ENCODE measurements around the gene COL25A1. TPM values are rescaled to one million over a fixed set of nuclear protein-coding genes. Genes with fewer than 3 reads are reported as not detected.
"Not testable (repeated sequence)": the region's sequence is repeated elsewhere in the genome, so short reads cannot be mapped to it uniquely, and the experiment has no call there.

The COL25A1 gene
- total and polyA plus RNA-seq, 5 donors = 0.22 to 0.77 (median 0.31) TPM

DNA sequence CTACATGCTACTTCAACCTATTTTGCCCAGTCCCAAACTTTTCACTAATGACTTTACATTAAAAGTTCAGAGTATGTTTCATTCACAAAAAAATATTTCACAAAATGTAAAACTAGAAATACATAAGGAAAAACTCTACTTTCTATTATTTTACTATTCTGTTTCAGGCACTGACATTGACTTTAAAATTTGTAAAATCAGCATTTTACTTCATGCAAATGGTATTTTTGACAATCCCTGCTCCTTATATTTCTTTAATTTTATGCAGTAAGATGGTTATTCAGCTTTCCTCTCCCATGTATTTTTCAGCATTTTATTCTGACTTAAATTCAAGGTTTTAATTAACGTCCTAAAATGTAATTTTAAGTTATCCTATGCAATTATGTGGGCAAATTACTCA, 178.5 kb downstream of the COL25A1 start:
- no peaks in the 10 kb centered on the region for H3K27me3 ChIP-seq (ENCODE audit: control insufficient read depth, insufficient read depth)
- no peak overlapping the region for H3K4me3 ChIP-seq (ENCODE audit: low read length)
- no peak for DNase-seq
- H3K27ac ChIP-seq (ENCODE audit: low read length) = no peak overlapping the region
- intact Hi-C loops (cut with DNase I) = no loop called here
- H3K4me1 ChIP-seq (ENCODE audit: control insufficient read depth, insufficient read depth, low read length) = no peaks in the 10 kb centered on the region
- H3K9me3 ChIP-seq (ENCODE audit: control insufficient read depth, low read length) = no peaks in the 10 kb centered on the region
- WGBS = 90% methylated on average over 1 of the region's 1 CpG
- ATAC-seq = no peak

DNA sequence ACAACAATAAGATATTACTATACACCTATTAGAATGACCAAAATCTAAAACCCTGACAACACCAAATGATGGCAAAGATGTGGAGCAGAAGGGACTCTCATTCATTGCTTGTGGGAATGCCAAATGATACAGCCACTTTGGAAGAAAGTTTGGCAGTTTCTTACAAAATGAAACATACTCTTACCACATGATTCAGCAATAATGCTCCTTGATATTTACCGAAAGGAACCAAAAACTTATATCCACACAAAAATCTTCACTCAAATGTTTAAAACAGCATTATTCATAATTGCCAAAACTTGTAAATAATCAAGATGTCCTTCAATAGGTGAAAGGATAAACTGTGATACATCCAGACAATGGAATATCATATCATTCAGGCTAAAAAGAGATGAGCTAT, 180.9 kb downstream of the COL25A1 start:
- H3K4me3 ChIP-seq (ENCODE audit: low read length) = no peak overlapping the region
- no peaks in the 10 kb centered on the region for H3K4me1 ChIP-seq (ENCODE audit: control insufficient read depth, insufficient read depth, low read length)
- ATAC-seq (no peak), DNase-seq (no peak)
- intact Hi-C loops (cut with DNase I) = no loop called here
- WGBS = 91% methylated on average over 1 of the region's 1 CpG
- no peak overlapping the region for H3K27ac ChIP-seq (ENCODE audit: low read length)
- H3K27me3 ChIP-seq (ENCODE audit: control insufficient read depth, insufficient read depth) = no peaks in the 10 kb centered on the region
- no peaks in the 10 kb centered on the region for H3K9me3 ChIP-seq (ENCODE audit: control insufficient read depth, low read length)

DNA sequence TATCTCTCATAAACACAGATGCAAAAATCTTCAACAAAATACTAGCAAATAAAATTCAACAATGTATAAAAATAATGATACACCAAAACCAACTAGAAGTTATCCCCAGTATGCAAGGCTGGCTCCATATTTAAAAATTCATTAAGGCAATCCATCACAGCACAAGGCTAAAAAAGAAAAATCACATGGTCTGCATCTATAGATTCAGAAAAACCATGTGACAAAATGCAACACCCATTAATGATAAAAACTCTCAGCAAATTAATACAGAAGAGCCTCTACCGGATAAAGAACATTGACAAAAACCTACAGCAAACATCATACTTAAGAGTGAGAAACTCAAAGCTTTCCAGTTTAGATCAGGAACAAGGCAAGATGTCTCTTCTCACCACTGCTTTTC, 182.6 kb downstream of the COL25A1 start:
- H3K4me3 ChIP-seq (ENCODE audit: low read length) = no peak overlapping the region
- WGBS = 96% methylated on average over 1 of the region's 1 CpG
- H3K4me1 ChIP-seq (ENCODE audit: control insufficient read depth, insufficient read depth, low read length) = no peaks in the 10 kb centered on the region
- no peaks in the 10 kb centered on the region for H3K9me3 ChIP-seq (ENCODE audit: control insufficient read depth, low read length)
- DNase-seq = no peak
- H3K27ac ChIP-seq (ENCODE audit: low read length) = no peak overlapping the region
- intact Hi-C loops (cut with DNase I) = no loop called here
- no peak for ATAC-seq
- no peaks in the 10 kb centered on the region for H3K27me3 ChIP-seq (ENCODE audit: control insufficient read depth, insufficient read depth)

DNA sequence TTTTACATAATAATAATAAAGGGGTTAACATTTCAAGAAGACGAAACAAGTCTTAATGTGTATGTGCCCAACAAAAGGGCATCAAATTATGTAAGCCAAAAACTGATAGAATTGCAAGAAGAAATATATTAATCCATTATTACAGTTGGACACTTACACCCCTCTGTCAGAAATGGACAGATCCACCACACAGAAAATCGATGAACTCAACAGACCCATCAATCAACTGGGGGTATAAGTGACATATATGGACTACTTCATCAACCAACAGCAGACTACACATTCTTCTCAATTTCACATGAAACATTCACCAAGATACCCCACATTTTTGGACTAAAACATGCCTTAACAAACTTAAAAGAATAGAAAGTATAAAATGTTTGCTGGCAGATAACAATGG, 183.8 kb downstream of the COL25A1 start:
- DNase-seq (no peak), ATAC-seq (no peak)
- Histone ChIP-seq H3K27me3 (ENCODE audit: control insufficient read depth, insufficient read depth) (no peaks in the 10 kb centered on the region), H3K9me3 (ENCODE audit: control insufficient read depth, low read length) (no peaks in the 10 kb centered on the region), H3K4me3 (ENCODE audit: low read length) (no peak overlapping the region), H3K4me1 (ENCODE audit: control insufficient read depth, insufficient read depth, low read length) (no peaks in the 10 kb centered on the region), H3K27ac (ENCODE audit: low read length) (no peak overlapping the region)
- intact Hi-C loops (cut with DNase I) = no loop called here
- WGBS = 91% methylated on average over 2 of the region's 2 CpGs

DNA sequence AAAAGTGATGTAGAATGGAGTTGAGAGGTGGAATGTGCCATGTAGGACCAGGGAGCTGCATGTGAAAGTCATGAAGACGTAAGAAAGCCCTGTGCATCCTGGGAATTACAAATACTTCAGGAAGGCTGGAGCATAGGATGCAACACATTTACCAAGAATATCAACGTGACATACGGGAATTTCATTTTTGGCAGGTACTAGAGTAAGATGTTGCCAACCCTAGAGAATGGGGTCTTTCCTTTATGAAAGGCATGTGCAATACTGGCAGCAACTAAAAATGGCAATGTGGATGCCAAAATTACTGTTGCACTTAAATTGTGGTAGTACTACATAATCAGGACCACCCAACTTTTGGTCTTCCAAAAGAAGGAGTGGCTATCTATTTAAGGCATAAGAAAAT, 188.0 kb downstream of the COL25A1 start:
- no peak for ATAC-seq
- WGBS = 78% methylated on average over 3 of the region's 3 CpGs
- DNase-seq = no peak
- H3K9me3 ChIP-seq (ENCODE audit: control insufficient read depth, low read length) = no peaks in the 10 kb centered on the region
- H3K4me1 ChIP-seq (ENCODE audit: control insufficient read depth, insufficient read depth, low read length) = no peaks in the 10 kb centered on the region
- intact Hi-C loops (cut with DNase I) = no loop called here
- H3K4me3 ChIP-seq (ENCODE audit: low read length) = no peak overlapping the region
- no peak overlapping the region for H3K27ac ChIP-seq (ENCODE audit: low read length)
- no peaks in the 10 kb centered on the region for H3K27me3 ChIP-seq (ENCODE audit: control insufficient read depth, insufficient read depth)

DNA sequence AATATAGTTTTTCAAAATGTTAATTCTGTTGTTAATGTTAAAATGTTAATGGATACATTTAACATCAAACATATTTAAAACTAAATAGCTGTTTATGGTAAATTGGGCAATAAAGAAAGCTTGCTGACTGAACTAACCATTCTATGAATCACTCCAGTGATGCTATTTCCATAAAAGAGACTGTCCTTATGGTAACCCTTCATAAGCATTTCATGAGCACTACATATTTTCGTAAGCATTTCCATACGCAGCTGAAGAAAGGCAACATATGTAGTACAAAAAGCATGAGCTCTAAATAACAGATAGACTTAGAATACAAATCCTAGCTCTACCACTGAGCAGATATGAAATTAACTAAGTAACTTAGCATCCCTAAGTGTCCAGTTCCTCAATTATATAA, 188.9 kb downstream of the COL25A1 start:
- no peak overlapping the region for H3K4me3 ChIP-seq (ENCODE audit: low read length)
- intact Hi-C loops (cut with DNase I) = no loop called here
- 95% methylated on average over 2 of the region's 2 CpGs for whole genome bisulfite sequencing
- no peaks in the 10 kb centered on the region for H3K27me3 ChIP-seq (ENCODE audit: control insufficient read depth, insufficient read depth)
- no peaks in the 10 kb centered on the region for H3K4me1 ChIP-seq (ENCODE audit: control insufficient read depth, insufficient read depth, low read length)
- ATAC-seq = no peak
- no peaks in the 10 kb centered on the region for H3K9me3 ChIP-seq (ENCODE audit: control insufficient read depth, low read length)
- no peak overlapping the region for H3K27ac ChIP-seq (ENCODE audit: low read length)
- DNase-seq = no peak

DNA sequence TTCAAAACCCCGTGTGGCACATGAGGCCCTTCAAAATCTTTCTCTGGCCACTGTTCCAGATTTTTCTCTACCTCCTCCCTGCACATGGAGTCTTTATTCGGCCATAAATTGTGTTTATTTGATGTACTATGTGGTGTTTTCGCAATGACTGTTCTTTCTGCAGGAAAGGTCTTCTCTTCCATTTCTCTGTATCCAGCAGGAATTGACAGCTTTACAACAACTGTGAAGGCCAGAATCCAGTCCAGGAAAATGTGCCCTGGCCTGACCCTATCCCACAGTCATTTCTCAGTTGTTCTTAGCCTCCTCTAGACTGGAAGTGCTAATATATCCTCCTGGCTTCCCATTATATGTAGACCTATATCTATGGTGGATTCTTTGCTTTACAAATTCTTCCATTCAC, 191.4 kb downstream of the COL25A1 start:
- 90% methylated on average over 3 of the region's 3 CpGs for WGBS
- no peak overlapping the region for H3K4me3 ChIP-seq (ENCODE audit: low read length)
- no peaks in the 10 kb centered on the region for H3K27me3 ChIP-seq (ENCODE audit: control insufficient read depth, insufficient read depth)
- no peaks in the 10 kb centered on the region for H3K9me3 ChIP-seq (ENCODE audit: control insufficient read depth, low read length)
- no peaks in the 10 kb centered on the region for H3K4me1 ChIP-seq (ENCODE audit: control insufficient read depth, insufficient read depth, low read length)
- DNase-seq (no peak), ATAC-seq (no peak)
- intact Hi-C loops (cut with DNase I) = no loop called here
- H3K27ac ChIP-seq (ENCODE audit: low read length) = no peak overlapping the region

DNA sequence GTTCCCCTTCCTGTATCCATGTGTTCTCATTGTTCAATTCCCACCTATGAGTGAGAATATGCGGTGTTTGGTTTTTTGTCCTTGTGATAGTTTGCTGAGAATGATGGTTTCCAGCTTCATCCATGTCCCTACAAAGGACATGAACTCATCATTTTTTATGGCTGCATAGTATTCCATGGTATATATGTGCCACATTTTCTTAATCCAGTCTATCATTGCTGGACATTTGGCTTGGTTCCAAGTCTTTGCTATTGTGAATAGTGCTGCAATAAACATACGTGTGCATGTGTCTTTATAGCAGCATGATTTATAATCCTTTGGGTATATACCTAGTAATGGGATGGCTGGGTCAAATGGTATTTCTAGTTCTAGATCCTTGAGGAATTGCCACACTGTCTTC, 194.2 kb downstream of the COL25A1 start:
- H3K27ac ChIP-seq (ENCODE audit: low read length); ATAC-seq; H3K27me3 ChIP-seq (ENCODE audit: control insufficient read depth, insufficient read depth); H3K4me1 ChIP-seq (ENCODE audit: control insufficient read depth, insufficient read depth, low read length); H3K9me3 ChIP-seq (ENCODE audit: control insufficient read depth, low read length); DNase-seq; intact Hi-C loops (cut with DNase I); H3K4me3 ChIP-seq (ENCODE audit: low read length): not testable (repeated sequence)
- no CpG with 5 or more reads among the region's 2 CpGs for WGBS

DNA sequence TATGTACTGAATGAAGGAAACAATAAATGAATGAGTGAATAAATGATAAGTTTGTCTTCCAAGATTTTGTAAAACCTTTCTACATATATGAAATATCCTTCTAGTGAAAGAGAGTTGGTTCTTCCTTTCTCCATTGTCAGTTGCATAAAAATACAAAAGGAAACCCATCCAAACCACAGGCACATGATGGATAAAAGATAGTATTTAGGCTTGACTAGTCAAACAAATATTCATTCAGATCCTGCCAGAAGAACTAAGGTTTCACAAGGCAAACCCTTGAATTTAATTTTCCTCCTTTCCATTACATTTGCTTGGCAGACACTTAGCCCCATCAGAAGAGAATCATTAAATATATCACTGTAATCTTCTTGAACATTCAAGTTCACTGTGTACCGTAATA, 208.4 kb downstream of the COL25A1 start:
- intact Hi-C loops (cut with DNase I) = no loop called here
- ATAC-seq (no peak), DNase-seq (no peak)
- H3K27me3 ChIP-seq (ENCODE audit: control insufficient read depth, insufficient read depth) = no peaks in the 10 kb centered on the region
- H3K9me3 ChIP-seq (ENCODE audit: control insufficient read depth, low read length) = no peaks in the 10 kb centered on the region
- no peak overlapping the region for H3K27ac ChIP-seq (ENCODE audit: low read length)
- 95% methylated on average over 1 of the region's 1 CpG for WGBS
- H3K4me1 ChIP-seq (ENCODE audit: control insufficient read depth, insufficient read depth, low read length) = peaks cover 2% of the 10 kb centered on the region
- H3K4me3 ChIP-seq (ENCODE audit: low read length) = no peak overlapping the region

DNA sequence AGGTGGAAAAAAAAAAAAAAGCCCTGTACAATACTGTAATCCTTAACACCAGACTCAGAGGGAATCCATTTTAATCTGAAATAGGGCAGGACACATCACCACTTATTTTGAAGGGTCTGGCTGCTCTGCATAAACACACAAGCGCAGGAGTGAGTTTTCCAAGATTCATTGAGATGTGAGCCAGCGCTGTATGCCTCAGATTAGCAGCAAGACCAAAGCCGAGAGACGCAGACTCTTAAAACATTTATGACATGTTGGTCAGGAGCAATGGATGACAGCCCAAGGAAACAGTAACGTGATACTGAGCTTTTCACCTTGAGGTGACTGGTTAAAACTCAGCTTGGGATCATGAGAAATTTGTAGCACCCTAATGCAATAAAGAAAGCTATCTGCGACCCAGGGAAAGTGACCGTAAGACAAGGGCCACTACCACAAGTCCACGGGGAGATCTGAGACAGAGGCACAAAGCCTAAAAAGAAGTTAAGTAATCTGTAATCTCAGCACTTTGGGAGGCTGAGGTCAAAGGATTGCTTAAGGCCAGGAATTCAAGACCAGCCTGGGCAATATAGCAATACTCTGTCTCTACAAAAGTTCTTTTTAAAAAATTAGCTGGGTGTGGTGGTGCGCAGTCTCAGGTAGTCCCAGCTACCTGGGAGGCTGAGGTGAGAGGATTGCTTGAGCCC, 210.6 kb downstream of the COL25A1 start:
- intact Hi-C loops (cut with DNase I) = no loop called here
- ATAC-seq = peak in 1 of 2 donors; percentile 36

DNA sequence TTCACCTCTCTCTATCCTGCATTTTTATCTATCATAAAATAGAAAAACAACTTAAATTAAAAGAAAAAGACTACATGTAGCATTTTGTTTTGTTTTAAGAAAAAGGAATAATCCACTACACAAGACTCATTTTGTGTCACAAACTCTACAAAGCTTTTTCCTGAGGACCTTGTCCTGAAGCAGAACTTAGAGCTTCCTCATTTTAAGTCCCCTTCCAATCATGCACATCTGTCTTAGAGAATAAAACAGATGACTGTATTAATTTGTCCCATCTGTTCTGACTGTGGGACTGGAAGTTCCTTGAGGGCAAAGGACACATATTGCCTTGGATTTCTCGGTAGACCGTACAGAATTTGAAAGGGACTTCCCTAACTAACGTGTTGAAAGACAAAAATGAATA, 218.5 kb downstream of the COL25A1 start:
- H3K27ac ChIP-seq (ENCODE audit: low read length) = no peak overlapping the region
- no peaks in the 10 kb centered on the region for H3K27me3 ChIP-seq (ENCODE audit: control insufficient read depth, insufficient read depth)
- intact Hi-C loops (cut with DNase I) = no loop called here
- 90% methylated on average over 3 of the region's 3 CpGs for WGBS
- H3K4me1 ChIP-seq (ENCODE audit: control insufficient read depth, insufficient read depth, low read length) = no peaks in the 10 kb centered on the region
- no peak for DNase-seq
- H3K4me3 ChIP-seq (ENCODE audit: low read length) = no peak overlapping the region
- no peaks in the 10 kb centered on the region for H3K9me3 ChIP-seq (ENCODE audit: control insufficient read depth, low read length)
- no peak for ATAC-seq

More for the DNA sequence above, 210.6 kb downstream of the COL25A1 start:
- Histone ChIP-seq H3K4me3 (ENCODE audit: low read length) (no peak overlapping the region), H3K4me1 (ENCODE audit: control insufficient read depth, insufficient read depth, low read length) (peaks cover 2% of the 10 kb centered on the region), H3K9me3 (ENCODE audit: control insufficient read depth, low read length) (no peaks in the 10 kb centered on the region), H3K27ac (ENCODE audit: low read length) (no peak overlapping the region), H3K27me3 (ENCODE audit: control insufficient read depth, insufficient read depth) (no peaks in the 10 kb centered on the region)
- WGBS = 64% methylated on average over 9 of the region's 9 CpGs
- peak in 1 of 3 donors; percentile 47 for DNase-seq

DNA sequence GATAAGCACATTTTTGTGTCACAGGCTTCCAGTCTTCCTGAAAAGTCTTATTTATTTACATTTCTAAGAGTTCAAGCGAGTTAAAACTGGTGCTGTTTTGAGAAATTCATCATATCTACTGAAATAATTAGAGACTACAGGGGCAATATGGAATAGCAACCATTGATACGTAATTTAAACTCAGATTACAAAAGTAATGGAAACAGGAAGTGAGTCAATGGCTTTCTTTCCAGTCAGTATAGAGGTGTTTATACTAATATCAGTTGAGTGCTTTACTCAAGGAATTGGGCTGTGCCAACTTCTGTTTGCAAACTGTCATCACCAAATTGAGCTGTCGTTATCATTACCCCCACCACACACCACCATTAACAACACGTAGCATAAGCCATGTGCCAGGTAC, 222.7 kb downstream of the COL25A1 start:
- intact Hi-C loops (cut with DNase I) = no loop called here
- no peaks in the 10 kb centered on the region for H3K4me1 ChIP-seq (ENCODE audit: control insufficient read depth, insufficient read depth, low read length)
- ATAC-seq = no peak

More for the DNA sequence above, 222.7 kb downstream of the COL25A1 start:
- Histone ChIP-seq H3K27ac (ENCODE audit: low read length) (no peak overlapping the region), H3K4me3 (ENCODE audit: low read length) (no peak overlapping the region), H3K9me3 (ENCODE audit: control insufficient read depth, low read length) (no peaks in the 10 kb centered on the region), H3K27me3 (ENCODE audit: control insufficient read depth, insufficient read depth) (no peaks in the 10 kb centered on the region)
- 35% methylated on average over 4 of the region's 4 CpGs for WGBS
- no peak for DNase-seq
